GM12892 (cell line): ENCODE results near the gene OR2J1.
"Not testable (repeated sequence)": the region's sequence is repeated elsewhere in the genome, so short reads cannot be mapped to it uniquely, and the experiment has no call there.

Source experiments
- DNase-seq: peaks from one replicate; pipeline ENCODE4 v3.0.0; 2011; ENCODE audit not compliant: insufficient read length
- FAIRE-seq: peaks from 2 replicates; lab custom pipeline; 2011; peaks lifted over from hg19 to GRCh38; lab: Jason Lieb, UNC
- POLR2A ChIP-seq: IDR thresholded peaks from 2 replicates; pipeline ENCODE4 v1.6.1; 2011; ENCODE audit warnings: low read depth, low read length, control low read depth
- POLR2AphosphoS5 ChIP-seq: IDR thresholded peaks from 2 replicates; pipeline ENCODE4 v1.6.1; 2011; ENCODE audit warnings: low read depth, low read length, control low read depth
- TAF1 ChIP-seq: IDR thresholded peaks from 2 replicates; pipeline ENCODE4 v1.6.1; 2011; ENCODE audit warnings: low read depth, mild to moderate bottlenecking, control low read depth, low read length, borderline replicate concordance

Gene OR2J1

DNA sequence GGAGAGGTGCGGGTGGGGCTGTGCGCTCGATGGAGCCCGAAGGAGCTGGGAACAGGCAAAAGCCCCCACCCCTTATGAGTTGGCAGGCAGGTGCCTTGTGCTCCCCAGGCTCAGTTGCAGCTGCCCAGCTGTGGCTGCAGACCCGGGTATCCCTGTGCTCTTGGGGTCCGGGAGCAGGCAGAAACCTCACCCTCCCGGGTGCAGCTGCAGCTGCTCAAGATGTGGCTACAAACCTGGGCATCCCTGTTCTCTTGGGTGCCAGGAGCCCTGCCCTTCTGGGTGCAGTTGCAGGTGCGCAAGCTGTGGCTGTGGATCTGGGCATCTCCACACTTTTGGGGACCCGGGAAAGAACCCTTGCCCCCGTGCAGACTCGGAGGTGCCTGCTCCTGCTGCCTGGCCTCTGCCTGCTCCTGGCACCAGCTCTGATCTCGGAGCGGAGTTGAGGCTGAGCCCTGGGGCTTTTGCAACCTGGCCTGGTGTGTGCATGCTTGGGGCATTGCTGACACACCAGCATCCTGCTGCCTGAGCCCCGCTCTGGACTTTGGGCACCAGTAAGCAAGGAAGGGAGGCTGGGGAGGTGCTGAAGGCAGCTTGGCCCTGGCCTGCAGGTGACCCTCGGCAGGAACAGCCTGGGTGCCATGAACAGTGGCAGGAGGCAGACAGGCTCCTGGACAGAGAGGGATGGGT, 30.2 kb downstream of the OR2J1 start:
- TF ChIP-seq POLR2AphosphoS5 (no peak), TAF1 (no peak), POLR2A (no peak)
- DNase-seq (no peak), FAIRE-seq (no peak)

DNA sequence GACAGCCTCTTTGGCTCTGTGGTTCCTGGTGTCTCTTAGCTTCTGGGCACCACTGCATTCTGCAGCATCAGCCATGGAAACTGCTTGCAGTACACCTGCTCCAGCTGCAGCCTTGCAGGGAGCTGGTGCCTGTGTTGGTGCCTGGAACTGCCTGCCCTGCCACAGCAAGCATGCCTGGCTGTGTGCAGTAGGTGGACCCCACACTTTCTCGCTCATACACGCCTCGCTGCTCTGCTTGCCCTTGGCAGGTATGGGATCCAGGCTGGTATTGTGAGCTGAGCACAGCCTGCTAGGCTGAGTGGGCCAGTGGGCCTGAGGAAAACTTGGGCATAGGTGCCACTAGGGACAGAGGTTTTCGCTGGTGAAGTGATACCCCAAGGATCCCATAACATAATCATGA, 31.4 kb downstream of the OR2J1 start:
- TF ChIP-seq POLR2A (no peak), POLR2AphosphoS5 (no peak), TAF1 (no peak)
- FAIRE-seq (no peak), DNase-seq (no peak)

- DNase-seq (no peak), FAIRE-seq (no peak)
- TF ChIP-seq POLR2A (no peak), POLR2AphosphoS5 (no peak), TAF1 (no peak)
These were observed 32.4 kb downstream of the OR2J1 start for GRCh38 chr6:29131691-29132090.

GRCh38 chr6:29137724-29138123, 38.4 kb downstream of the OR2J1 start:
- FAIRE-seq, result no peak
- TF ChIP-seq POLR2A (no peak), POLR2AphosphoS5 (no peak), TAF1 (no peak)

DNA sequence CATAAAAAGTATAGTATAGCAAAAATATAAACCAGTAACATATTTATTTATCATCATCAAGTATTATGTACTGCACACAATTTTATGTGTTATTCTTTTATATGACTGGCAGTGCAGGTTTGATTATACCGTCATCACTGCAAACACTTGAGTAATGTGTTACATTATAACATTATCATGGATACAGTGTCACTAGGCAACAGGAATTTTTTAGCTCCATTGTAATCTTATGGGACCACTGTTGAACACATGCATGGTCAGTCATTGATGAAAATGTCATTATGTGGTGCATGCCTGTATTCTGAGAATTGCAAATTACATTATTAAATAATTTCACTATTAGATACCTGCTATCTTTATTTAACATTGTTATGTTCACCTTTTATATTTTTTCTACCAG, 42.3 kb downstream of the OR2J1 start:
- no peak for TF ChIP-seq POLR2A
- no peak for TF ChIP-seq TAF1
- no peak for TF ChIP-seq POLR2AphosphoS5
- FAIRE-seq, result no peak
- no peak for DNase-seq

More at GRCh38 chr6:29137724-29138123, 38.4 kb downstream of the OR2J1 start:
- DNase-seq, result no peak

DNA sequence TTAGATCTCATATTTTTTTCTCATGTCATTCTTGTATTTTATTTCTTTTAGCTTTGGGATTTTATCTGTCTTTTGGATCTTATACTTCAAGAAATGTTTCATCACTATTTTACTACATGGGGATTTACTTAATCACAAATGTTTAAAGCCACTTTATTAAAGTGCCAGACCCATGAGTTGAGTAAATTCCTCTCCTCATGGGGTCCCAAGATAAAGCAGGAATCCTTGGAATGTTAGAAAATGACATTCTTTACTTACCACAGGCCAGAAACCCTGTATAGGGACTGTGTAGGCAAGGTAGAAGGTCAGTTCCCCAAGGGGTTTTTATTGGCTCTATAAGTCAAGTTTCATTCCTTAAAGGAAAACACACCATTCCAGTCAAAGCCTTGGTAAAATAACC, 43.0 kb downstream of the OR2J1 start:
- TF ChIP-seq POLR2AphosphoS5, result no peak
- TF ChIP-seq POLR2A, result no peak
- TF ChIP-seq TAF1, result no peak
- FAIRE-seq (no peak), DNase-seq (no peak)

GRCh38 chr6:29146179-29146578, 46.9 kb downstream of the OR2J1 start:
- FAIRE-seq, result no peak
- TF ChIP-seq TAF1, result no peak
- no peak for TF ChIP-seq POLR2AphosphoS5
- TF ChIP-seq POLR2A, result no peak
- no peak for DNase-seq

GRCh38 chr6:29147074-29147473, 47.8 kb downstream of the OR2J1 start:
- DNase-seq, result no peak
- TF ChIP-seq POLR2A (no peak), POLR2AphosphoS5 (no peak), TAF1 (no peak)
- no peak for FAIRE-seq

- not testable (repeated sequence) for DNase-seq
- peak; percentile 24 for FAIRE-seq
These were observed 50.2 kb downstream of the OR2J1 start for GRCh38 chr6:29149444-29149843.
